MCF 10A (cell line): ENCODE measurements around the gene CCDC197. TPM values are rescaled to one million over a fixed set of nuclear protein-coding genes. Genes with fewer than 3 reads are reported as not detected.

ENCODE experiments used
- BruUV-seq: library from RNA; stranded (reverse); fragments of 400-500 nt; replicated peaks from 2 replicates; lab custom pipeline; 2021; lab: Mats Ljungman, UMichigan
- CTCF ChIA-PET: fragments of 300-600 bp; sonication (Branson Sonifier 250); formaldehyde crosslinking; extraction: SDS; loops from one replicate; lab custom pipeline; 2021; ENCODE audit warnings: antibody characterized with exemption, inconsistent platforms; lab: Yijun Ruan, JAX
- POLR2A ChIA-PET: fragments of 300-600, 350-650 bp; sonication (Branson Sonifier 250); formaldehyde crosslinking; extraction: SDS; loops from one replicate; lab custom pipeline; 2020; ENCODE audit warnings: antibody characterized with exemption, inconsistent platforms; lab: Yijun Ruan, JAX
- DNase-seq: peaks from one replicate; pipeline ENCODE4 v3.0.0-alpha.2; 2018; ENCODE audit not compliant: unreplicated experiment
- H3K27ac Mint-ChIP-seq: one replicate; pipeline ENCODE4 v1.8.0; 2022; ENCODE audit warnings: mild to moderate bottlenecking, low read depth, mixed read lengths; ENCODE audit not compliant: unreplicated experiment
- H3K27me3 Mint-ChIP-seq: one replicate; pipeline ENCODE4 v1.8.0; 2022; ENCODE audit warnings: mixed read lengths; ENCODE audit not compliant: insufficient read depth, unreplicated experiment
- H3K36me3 Mint-ChIP-seq: one replicate; pipeline ENCODE4 v1.8.0; 2022; ENCODE audit warnings: mild to moderate bottlenecking, moderate library complexity, mixed read lengths; ENCODE audit not compliant: insufficient read depth, unreplicated experiment
- H3K4me1 Mint-ChIP-seq: one replicate; pipeline ENCODE4 v1.8.0; 2022; ENCODE audit warnings: mixed read lengths; ENCODE audit not compliant: insufficient read depth, unreplicated experiment
- H3K4me3 Mint-ChIP-seq: one replicate; pipeline ENCODE4 v1.8.0; 2022; ENCODE audit warnings: mild to moderate bottlenecking, moderate library complexity, mixed read lengths; ENCODE audit not compliant: unreplicated experiment
- H3K9me3 Mint-ChIP-seq: one replicate; pipeline ENCODE4 v1.8.0; 2022; ENCODE audit warnings: mixed read lengths; ENCODE audit not compliant: unreplicated experiment
- CTCF ChIP-seq: fragments of 200-600 bp; IDR thresholded peaks from one replicate; pipeline ENCODE4 v1.8.0; 2022; ENCODE audit warnings: antibody characterized with exemption, mild to moderate bottlenecking; ENCODE audit not compliant: unreplicated experiment
- intact Hi-C: fragments of 100-400 bp; cut with micrococcal nuclease; formaldehyde crosslinking; loops from 2 replicates; pipeline ENCODE4 v1.14.1; 2022
- total RNA-seq: library from RNA; stranded (reverse); gene quantifications from 2 replicates; pipeline ENCODE4 v1.2.3, GENCODE V29; 2022

Gene CCDC197
- total RNA-seq, 1 experiment from 2014 or later = not detected

GRCh38 chr14:94037954-94038353 lies 40.9 kb downstream of the CCDC197 start:
- Mint-ChIP-seq H3K27me3 (no peaks in the 10 kb centered on the region), H3K9me3 (no peaks in the 10 kb centered on the region), H3K4me3 (no peak overlapping the region), H3K36me3 (peaks cover 8% of the 10 kb centered on the region), H3K4me1 (peaks cover 5% of the 10 kb centered on the region), H3K27ac (no peak overlapping the region)
- DNase-seq = no peak
- intact Hi-C loops = no loop called here
- POLR2A ChIA-PET = interaction anchor here (0.7 kb wide), 1 partner anchor 1056 kb away, joined by 3 read pairs; no protein-coding TSS in a partner anchor
- no peak for TF ChIP-seq CTCF
- CTCF ChIA-PET = interaction anchor here (0.5 to 7.1 kb wide), 10 partner anchors 10 to 1873 kb away, joined by 3 to 99 read pairs (median 6); no protein-coding TSS in a partner anchor
- BruUV-seq = no TSS peak

GRCh38 chr14:94038510-94038909 lies 41.4 kb downstream of the CCDC197 start:
- CTCF ChIA-PET = interaction anchor here (0.5 to 7.1 kb wide), 6 partner anchors 13 to 142 kb away, joined by 3 to 99 read pairs (median 4); no protein-coding TSS in a partner anchor
- Mint-ChIP-seq H3K4me3 (no peak overlapping the region), H3K27me3 (no peaks in the 10 kb centered on the region)

GRCh38 chr14:94038921-94039629 lies 42.0 kb downstream of the CCDC197 start:
- ChIA-PET CTCF (interaction anchor here (0.9 to 7.1 kb wide), 4 partner anchors 9 to 182 kb away, joined by 3 to 99 read pairs (median 14); no protein-coding TSS in a partner anchor), POLR2A (interaction anchor here (0.6 kb wide), 1 partner anchor 145 kb away, joined by 3 read pairs; no protein-coding TSS in a partner anchor)
- no peak for TF ChIP-seq CTCF
- no peaks in the 10 kb centered on the region for H3K27me3 Mint-ChIP-seq
- intact Hi-C loops = no loop called here
- no peaks in the 10 kb centered on the region for H3K9me3 Mint-ChIP-seq
- no TSS peak for BruUV-seq
- H3K36me3 Mint-ChIP-seq = peaks cover 19% of the 10 kb centered on the region
- H3K4me1 Mint-ChIP-seq = peaks cover 5% of the 10 kb centered on the region
- DNase-seq = no peak
- H3K4me3 Mint-ChIP-seq = no peak overlapping the region
- no peak overlapping the region for H3K27ac Mint-ChIP-seq

More at GRCh38 chr14:94038510-94038909, 41.4 kb downstream of the CCDC197 start:
- Mint-ChIP-seq H3K27ac (no peak overlapping the region), H3K4me1 (peaks cover 5% of the 10 kb centered on the region), H3K36me3 (peaks cover 13% of the 10 kb centered on the region), H3K9me3 (no peaks in the 10 kb centered on the region)
- POLR2A ChIA-PET = no interaction called here
- no peak for TF ChIP-seq CTCF
- BruUV-seq = no TSS peak
- intact Hi-C loops = no loop called here
- DNase-seq = no peak

GRCh38 chr14:94040247-94040646 lies 43.1 kb downstream of the CCDC197 start:
- Mint-ChIP-seq H3K9me3 (no peaks in the 10 kb centered on the region), H3K4me1 (peaks cover 5% of the 10 kb centered on the region), H3K27me3 (no peaks in the 10 kb centered on the region), H3K4me3 (no peak overlapping the region), H3K36me3 (peaks cover 28% of the 10 kb centered on the region), H3K27ac (no peak overlapping the region)
- no peak for TF ChIP-seq CTCF
- ChIA-PET POLR2A (no interaction called here), CTCF (interaction anchor here (0.6 to 7.1 kb wide), 3 partner anchors 8 to 99 kb away, joined by 3 to 99 read pairs (median 4); no protein-coding TSS in a partner anchor)
- intact Hi-C loops = no loop called here
- DNase-seq = no peak
- no TSS peak for BruUV-seq
